ENCODE data around the gene COASY.
A peak's percentile ranks its signal among the peaks of the same experiment; 100 is the strongest.
"Not testable (repeated sequence)": the region's sequence is repeated elsewhere in the genome, so short reads cannot be mapped to it uniquely, and the experiment has no call there.

The COASY gene

DNA sequence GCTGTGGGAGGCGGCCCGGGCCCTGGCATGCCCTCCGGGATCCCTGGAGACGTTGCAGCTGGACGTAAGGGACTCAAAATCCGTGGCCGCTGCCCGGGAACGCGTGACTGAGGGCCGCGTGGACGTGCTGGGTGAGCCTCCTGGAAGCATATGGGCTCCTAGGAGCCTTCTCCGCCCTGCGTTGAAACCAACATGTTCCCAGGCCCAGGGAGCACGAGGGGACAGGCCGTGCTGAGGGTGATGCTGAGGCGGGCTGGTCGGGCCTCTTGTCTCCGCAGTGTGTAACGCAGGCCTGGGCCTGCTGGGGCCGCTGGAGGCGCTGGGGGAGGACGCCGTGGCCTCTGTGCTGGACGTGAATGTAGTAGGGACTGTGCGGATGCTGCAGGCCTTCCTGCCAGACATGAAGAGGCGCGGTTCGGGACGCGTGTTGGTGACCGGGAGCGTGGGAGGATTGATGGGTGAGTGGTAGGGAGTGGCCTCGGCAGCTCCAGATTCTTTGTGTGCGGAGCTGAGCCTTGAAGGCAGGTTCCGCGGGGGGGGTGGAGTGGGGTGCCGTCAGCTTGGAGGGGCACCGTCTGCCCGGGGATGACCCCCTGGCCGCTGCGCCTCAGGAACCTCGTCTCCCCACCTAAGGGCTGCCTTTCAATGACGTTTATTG lies 8.7 kb upstream of the COASY start:
- no peak for DNase-seq

DNA sequence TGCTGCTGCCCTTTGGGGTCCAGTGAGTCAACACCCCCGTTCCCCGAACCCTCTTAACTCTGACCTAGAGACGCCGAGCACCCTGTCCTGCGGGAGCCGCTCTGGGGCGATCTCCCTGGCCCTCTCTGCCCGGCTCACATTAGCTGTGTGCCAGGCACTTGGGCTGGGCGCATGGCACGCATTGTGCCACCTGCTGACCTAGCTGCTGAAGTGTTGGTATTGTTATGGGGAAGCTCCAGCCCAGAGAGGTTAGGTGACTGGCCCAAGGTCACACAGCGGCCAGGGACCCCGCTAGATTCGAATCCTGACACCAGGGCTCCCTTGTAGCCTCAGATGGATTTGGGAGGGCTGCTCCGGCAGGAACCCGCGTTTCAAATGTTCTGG lies 8.1 kb upstream of the COASY start:
- DNase-seq: no peak

DNA sequence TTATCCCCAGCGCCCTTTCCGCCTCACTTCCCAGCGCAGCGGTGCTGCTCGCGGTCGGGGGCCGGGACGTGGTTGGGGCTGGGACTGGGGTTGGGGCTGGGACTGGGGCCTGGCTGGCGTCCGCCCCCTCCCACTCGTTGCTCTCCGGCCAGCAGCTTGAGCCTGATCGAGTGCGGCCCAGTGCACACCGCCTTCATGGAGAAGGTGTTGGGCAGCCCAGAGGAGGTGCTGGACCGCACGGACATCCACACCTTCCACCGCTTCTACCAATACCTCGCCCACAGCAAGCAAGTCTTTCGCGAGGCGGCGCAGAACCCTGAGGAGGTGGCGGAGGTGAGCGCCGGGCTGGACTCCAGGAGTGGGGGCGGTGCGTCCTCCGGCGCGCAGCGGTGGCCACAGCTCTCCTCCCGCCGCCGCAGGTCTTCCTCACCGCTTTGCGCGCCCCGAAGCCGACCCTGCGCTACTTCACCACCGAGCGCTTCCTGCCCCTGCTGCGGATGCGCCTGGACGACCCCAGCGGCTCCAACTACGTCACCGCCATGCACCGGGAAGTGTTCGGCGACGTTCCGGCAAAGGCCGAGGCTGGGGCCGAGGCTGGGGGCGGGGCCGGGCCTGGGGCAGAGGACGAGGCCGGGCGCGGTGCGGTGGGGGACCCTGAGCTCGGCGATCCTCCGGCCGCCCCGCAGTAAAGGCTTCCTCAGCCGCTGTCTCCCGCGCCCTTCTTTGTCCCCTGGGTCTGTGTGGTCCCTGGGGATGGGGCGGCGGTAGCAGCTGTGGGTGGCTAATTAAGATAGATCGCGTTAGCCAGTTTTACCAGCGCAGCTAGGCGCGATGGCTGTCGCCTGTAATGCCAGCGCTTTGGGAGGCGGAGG lies 7.5 kb upstream of the COASY start:
- DNase-seq: peak; percentile 89

DNA sequence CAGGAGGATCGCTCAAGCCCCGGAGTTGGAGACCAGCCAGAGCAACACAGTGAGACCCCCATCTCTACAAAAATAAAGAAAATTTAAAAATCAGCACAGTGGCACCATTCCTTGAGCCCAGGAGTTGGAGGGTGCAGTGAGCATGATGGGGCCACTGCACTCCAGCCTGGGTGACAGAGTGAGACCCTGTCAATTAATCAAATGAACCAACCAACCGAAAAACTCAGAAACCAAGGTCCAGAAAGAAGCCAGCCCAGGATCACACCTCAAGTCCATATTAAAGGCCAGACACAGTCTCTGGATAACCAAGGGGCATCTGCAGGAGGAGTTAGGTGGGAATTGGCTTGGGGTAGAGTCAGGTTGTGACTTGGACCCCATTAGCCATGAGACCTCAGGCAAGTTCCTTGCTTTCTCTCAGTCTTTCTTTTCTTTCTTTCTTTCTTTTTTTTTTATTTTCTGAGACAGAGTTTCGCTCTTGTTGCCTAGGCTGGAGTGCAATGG lies 6.8 kb upstream of the COASY start:
- no peak for DNase-seq

DNA sequence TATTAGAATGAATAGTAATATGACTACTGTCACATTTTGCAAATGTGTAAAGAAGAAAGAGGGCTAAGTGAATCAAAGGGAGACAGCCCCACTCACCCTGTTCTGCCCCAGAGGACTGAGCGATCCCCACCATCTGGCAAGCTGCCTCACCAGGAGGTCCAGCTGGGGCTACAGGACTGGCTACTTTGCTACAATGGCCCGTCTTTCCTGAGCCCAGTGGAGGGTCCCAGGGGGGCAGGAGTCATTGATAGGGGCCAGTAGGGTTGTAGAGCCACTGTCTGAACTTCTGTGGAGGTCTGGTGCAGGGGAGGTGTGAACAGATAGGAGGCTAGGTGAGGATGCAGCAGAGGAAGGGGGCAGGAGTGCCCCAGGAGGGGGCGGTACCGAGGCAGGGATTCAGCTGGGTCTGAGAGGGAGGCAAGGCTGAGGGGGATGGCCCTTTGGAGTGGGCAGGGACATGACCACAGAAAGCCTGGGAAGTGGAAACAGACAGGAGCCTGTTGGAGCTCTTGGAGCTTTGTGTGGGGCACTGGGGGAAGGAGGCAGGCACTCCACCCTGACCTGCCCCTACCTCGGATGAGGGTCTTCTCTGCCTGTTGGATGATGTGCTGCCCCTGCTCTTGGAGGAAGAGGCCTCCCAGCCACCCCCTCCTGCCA lies 5.9 kb upstream of the COASY start:
- not testable (repeated sequence) for DNase-seq

DNA sequence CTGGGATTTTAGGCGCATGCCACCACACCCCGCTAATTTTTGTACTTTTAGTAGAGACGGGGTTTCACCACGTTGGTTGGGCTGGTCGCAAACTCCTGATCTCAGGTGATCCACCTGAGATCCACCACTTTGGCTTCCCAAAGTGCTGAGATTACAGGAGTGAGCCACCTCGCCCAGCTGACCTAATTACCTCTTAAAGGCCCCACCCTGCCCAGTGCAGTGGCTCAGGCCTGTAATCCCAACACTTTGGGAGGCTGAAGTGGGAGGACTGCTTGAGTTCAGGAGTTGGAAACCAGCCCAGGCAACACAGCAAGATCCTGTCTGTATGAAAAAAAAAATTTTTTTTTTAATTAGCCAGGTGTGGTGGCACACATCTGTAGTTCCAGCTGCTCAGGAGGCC lies 2.9 kb upstream of the COASY start:
- no peak for DNase-seq

DNA sequence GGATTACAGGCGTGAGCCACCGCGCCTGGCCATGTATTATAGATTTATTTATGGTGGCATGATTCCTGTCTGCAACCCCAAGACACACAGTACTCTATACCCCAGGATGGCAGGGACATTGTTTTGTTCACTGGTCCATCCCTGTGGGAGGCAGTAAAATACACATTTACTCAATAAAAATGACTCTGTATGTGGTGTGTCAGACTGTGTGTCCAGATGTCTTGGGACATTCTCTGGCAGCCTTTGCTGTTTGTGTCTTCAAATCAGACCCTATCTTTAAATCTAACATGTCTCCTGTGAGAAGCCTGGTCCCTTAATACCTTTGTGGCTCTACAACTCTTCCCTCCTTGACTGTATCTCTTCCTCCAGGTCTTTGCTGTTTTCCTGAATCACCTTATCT lies 1.7 kb upstream of the COASY start:
- DNase-seq: no peak

DNA sequence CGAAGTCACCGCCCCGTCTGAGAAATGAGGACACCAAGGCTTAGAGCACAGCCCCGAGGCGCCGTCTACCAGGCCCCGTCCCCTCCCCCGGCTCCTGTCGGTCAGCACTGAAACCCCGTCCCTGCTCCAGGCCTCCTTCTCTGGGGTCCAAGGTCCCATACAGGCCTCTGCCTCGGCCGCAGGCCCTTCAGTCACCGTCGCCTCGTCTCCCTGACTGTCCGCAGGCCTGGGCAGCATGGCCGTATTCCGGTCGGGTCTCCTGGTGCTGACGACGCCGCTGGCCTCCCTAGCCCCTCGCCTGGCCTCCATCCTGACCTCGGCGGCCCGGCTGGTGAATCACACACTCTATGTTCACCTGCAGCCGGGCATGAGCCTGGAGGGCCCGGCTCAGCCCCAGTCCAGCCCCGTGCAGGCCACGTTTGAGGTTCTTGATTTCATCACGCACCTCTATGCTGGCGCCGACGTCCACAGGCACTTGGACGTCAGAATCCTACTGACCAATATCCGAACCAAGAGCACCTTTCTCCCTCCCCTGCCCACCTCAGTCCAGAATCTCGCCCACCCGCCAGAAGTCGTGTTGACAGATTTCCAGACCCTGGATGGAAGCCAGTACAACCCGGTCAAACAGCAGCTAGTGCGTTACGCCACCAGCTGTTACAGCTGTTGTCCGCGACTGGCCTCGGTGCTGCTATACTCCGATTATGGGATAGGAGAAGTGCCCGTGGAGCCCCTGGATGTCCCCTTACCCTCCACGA lies 617 bp downstream of the COASY start:
- DNase-seq: peak; percentile 53

DNA sequence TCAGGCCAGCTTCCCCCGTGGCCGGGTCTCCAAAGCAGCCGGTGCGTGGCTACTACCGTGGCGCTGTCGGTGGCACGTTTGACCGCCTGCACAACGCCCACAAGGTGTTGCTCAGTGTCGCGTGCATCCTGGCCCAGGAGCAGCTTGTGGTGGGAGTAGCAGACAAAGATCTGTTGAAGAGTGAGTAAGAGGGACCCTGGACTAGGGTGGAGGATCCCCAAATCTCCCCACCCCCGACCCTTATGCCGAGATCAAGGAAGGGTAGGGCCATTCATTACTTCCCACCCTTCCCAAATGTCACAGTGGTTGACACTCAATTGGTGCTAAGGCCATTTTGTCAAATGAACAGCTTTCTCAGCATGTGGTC lies 1.2 kb downstream of the COASY start:
- DNase-seq: no peak

DNA sequence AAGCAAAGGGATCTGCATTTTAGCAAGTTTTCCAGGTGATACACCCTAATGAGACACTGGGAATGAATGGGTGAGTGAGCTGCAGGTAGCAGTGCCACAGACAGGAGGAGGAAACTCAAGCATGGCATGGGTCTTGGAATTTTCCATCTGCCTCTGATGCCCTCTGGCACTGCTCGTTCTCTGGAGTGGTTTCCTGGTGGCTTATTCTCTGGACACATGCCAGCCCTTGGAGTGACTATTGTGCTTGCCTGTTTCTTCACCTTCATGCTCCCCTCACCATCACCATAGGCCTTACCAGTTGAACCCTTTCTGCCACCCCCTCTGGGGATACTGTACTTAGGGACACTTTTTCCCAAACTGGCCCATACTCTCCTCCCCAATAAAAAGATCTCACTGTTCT lies 1.6 kb downstream of the COASY start:
- no peak for DNase-seq

DNA sequence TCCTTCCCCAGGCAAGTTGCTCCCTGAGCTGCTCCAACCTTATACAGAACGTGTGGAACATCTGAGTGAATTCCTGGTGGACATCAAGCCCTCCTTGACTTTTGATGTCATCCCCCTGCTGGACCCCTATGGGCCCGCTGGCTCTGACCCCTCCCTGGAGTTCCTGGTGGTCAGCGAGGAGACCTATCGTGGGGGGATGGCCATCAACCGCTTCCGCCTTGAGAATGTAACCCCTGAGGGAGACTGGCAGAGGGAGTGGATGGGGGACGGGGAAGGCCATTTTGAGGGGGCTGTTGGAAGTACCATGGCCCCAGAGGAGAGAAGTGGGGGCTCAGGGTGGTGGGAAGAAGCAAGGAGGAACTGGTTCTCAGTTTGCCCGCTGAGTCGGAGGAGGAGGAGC lies 2.0 kb downstream of the COASY start:
- DNase-seq: no peak

DNA sequence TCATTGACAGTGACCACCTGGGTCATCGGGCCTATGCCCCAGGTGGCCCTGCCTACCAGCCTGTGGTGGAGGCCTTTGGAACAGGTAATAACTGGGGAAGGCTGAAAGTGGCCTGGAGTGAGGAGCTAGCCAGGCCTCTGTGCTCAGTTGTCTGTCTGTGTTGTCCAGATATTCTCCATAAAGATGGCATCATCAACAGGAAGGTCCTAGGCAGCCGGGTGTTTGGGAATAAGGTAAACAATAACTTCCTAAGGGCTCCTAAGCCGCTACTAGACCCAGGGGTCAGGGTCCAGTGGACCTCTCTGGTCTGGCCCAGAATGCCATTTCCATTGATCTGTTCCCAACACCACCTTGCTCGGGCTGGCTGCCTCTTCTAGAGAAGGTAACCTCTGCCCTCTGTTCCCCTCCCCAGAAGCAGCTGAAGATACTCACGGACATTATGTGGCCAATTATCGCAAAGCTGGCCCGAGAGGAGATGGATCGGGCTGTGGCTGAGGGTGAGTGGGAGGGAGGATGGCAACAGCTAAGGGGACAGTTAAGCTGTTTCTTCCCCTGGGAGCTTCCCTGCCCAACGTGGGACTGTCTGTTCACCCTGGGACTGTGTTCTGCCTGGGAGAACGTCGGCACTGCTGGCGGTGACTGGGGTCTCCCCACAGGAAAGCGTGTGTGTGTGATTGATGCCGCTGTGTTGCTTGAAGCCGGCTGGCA lies 3.0 kb downstream of the COASY start:
- DNase-seq: no peak

DNA sequence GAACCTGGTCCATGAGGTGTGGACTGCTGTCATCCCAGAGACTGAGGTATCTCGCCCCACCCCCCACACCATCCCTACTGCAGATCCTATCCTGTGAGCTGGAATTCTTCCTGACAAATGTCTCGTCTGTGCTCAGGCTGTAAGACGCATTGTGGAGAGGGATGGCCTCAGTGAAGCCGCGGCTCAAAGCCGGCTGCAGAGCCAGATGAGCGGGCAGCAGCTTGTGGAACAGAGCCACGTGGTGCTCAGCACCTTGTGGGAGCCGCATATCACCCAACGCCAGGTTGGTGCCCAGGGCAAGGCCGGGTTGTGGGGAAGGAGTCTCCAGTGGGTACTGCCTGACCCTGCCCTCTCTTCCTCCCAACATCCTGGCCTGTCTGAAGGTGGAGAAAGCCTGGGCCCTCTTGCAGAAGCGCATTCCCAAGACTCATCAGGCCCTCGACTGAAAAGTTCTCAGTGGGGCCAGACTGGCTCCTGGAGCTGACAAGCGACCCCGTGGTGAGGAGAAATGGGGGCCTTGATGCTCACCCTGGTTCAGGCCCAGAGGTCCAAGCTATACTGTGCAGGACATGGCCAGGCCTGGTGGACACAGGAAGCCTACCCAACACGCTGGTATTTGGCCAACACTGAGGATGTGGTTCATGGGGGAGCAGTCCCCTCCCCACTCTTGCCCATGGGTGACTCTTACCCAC lies 3.7 kb downstream of the COASY start:
- no peak for DNase-seq

DNA sequence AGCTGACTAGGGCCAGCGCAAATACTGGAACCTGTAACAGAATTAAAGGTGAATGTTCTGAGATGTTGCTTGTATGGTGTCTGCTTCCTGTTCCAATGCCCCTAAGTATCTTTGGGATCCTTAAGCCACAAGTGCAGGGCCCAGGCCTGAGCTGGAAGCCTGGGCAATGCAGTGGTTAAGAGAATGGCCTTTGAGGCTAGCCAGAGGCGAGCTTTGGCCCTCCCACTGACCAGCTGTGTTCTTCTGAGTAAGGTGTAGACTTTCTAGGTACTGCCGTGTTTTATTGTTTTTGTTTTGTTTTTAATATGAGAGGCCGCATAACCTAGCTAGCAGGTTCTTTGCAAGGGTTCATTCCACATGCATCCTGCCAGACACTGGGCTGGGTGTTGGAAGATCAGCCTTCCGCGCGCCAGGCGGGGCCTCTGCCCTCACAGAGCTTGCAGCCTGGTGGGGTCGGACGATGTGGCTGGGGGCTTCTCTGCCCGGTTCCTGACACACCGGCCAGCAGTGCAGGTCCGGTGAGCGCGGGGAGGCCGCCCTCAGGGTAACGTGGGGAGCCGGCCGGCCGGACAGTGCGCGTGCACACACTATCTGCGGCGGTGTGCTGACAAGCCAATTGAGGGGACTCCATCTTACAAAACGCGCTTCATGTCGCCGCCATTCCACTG lies 4.4 kb downstream of the COASY start:
- DNase-seq: no peak

DNA sequence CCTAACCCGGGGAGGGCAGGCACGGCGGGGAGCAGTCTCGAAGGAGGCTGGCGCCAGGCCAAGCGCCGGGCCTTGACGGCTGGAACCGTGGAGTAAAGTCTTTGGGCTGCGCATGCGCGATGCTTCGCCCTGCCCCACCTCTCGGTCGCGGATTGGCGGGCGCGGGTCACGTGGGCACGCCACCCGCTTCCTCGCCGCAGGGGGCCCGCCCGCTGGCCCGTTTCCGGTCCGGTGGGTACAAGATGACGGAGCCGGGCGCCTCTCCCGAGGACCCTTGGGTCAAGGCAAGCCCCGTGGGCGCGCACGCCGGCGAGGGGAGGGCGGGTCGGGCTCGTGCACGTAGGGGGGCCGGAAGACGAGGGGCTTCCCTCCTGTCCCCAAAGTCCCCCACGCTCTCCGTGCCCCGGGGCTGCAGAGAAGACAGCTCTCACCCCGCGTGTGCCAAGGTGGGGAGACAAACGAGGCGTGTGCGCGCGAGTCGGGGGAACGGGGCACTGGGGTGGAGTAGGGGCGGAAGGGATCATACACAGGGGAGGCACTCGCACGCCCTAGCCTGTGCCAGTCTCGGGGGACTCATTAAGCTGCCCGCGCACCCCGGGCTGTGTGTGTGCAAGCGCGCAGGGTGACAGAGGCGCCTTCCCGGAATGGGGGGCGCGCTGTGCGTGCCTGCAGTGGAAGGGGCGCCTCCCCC lies 5.1 kb downstream of the COASY start, which contains the start of gene MLX:
Gene MLX (plus strand): TSS at position 218 of the 691 bp plus-strand sequence. CDS start 25 bp downstream, at position 243.
- peak; percentile 99 for DNase-seq

DNA sequence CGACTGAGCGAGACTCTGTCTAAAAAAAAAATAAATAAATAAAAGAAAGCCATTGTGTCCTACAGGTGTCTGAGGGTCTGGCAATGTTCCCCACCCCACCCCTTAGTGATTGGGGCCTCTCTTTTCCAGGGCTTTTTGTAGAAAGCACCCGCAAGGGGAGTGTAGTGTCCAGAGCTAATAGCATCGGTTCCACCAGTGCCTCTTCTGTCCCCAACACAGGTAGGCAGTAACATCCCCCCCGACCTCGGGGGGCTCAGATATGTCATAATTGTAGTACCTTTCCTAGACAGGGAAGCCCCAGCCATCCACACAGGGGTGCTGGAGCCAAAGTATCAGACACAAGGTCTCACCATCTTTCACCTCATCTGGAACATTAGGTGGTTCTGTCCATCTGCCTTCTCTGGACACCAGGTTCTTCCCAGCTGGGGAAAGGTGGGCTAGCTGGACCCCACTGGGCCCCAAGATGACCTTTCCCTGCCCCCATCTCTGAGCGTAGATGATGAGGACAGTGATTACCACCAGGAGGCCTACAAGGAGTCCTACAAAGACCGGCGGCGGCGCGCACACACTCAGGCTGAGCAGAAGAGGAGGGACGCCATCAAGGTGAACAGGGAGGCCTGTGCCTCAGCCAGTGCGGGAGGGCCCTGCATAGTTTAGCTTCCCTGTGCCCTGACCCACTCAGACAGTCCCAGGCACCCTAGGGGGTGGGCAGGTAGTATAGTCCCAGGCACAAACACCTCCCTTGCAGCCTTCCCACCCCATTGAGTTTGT lies 6.6 kb downstream of the COASY start:
- no peak for DNase-seq

DNA sequence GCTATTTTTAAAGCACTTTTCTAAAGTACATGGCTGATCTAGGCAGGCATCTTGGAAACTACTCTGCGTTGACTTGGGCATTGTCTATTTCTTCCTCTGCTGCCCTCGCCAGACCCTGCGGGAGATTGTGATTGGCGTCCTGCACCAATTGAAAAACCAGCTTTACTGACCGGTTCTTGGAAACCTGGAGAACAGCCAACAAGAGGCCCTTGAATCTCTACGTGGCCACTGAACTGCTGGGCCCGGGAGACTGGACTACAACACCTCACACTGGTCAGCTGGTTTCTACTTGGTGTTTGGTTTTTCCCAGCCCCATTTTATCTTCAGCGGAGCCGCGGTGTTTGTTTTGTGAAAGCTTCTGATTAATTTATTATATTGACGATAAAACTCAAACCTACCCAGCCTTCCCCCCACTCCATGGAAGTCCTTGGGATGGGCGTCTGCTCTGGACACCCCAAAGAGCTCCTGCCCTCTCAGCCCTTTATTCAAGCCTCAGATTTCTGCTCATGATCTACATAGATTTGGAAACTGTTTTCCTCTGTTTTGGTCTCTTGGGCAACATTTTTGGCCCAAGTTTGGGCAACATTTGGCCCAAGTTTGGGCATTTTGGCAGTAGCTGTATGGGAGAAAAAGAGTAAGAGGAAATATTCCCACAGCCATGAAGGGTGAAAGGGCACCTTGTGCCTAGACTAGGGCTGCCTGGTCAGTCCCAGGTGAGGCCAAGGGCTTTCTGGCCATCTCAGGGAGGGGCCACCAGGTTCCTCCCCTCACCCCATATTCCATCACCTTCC lies 9.7 kb downstream of the COASY start:
- DNase-seq: no peak

DNA sequence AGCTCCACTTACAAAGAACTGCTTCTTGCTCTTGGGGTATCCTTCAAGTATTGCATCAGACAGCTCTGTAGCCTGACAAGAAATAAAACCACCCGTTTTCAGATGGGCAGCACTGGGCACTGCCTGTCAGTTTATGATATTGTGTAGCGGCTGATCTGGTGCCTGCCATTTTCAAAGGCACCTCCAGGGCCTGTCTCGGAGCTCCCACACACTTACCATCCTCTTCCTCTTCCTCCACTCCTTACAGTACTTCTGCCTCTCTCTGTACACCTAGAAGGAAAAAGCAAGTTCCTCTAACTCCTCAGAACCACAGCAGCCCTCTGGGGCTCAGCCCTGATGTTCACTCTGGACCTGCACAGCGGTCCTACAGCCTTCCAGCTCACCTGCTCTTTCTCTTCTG lies 11.1 kb downstream of the COASY start:
- no peak for DNase-seq

DNA sequence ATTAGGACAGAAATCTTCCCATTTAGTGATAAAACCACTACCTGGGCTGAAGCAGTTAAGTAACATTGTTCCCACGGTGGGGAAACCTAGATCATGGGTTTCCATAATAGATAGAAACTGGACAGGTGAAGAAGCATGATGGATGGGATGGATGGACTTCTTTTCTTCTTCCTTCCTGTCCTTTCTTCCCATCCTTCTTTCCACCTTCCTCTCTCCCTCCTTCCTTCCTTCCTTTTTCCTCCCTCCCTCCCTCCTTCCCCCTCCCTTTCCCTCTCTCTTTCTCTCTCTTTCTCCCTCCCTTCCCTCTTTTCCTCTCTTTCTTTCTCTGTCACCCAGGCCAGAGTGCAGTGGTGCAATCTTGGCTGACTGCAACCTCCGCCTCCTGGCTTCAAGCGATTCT lies 12.5 kb downstream of the COASY start:
- no peak for DNase-seq
